ENCODE measurements around the gene ASPRV1. TPM values are rescaled to one million over a fixed set of nuclear protein-coding genes. Genes with fewer than 3 reads are reported as not detected.
"Not testable (repeated sequence)": the region's sequence is repeated elsewhere in the genome, so short reads cannot be mapped to it uniquely, and the experiment has no call there.

The ASPRV1 gene
- total RNA-seq, 1 experiment from 2014 or later, result 0.23 TPM

GRCh38 chr2:69960821-69961220 lies 610 bp downstream of the ASPRV1 start:
- DNase-seq (ENCODE audit: low spot score), result no peak

DNA sequence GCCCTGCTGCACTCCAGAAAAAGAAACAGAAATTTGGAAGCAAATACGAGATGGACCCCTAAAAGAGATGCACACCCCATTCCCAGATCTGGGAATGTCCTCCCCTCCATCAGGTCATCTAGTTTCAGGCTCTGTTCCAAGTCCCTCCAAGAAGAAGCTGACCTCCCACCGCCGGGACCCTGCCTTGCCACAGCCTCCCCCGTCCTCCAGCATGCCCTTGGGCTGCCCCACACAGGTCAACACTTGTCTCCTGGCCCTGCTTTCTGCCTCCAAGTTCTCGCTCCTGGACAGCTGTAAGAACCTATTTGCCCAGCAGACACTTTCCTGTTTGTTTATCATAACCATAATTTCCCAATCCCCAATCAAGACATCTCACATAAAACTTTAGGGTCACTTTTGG lies 2.0 kb downstream of the ASPRV1 start:
- no peak for DNase-seq (ENCODE audit: low spot score)

DNA sequence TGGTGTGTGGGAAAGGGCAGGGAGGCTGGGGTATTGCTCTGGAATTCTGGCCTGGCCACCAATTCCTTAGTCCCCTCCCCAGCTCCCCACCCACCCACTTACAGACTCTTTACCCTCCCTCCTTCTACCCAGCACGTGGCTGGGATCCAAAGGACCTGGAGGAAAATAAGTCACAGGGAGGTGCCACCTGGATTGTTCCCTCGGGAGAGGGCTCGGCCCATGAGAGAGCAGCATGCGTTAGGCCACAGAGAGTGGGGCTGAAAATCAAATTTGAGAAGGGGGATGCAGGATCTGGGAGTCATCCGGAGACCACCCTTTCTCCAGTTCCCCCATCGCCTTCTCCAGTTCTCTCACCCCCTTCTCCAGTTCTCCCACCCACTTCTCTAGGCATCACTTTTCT lies 3.0 kb downstream of the ASPRV1 start:
- DNase-seq (ENCODE audit: low spot score), result no peak

GRCh38 chr2:69957965-69958364 lies 3.5 kb downstream of the ASPRV1 start:
- DNase-seq (ENCODE audit: low spot score), result no peak

DNA sequence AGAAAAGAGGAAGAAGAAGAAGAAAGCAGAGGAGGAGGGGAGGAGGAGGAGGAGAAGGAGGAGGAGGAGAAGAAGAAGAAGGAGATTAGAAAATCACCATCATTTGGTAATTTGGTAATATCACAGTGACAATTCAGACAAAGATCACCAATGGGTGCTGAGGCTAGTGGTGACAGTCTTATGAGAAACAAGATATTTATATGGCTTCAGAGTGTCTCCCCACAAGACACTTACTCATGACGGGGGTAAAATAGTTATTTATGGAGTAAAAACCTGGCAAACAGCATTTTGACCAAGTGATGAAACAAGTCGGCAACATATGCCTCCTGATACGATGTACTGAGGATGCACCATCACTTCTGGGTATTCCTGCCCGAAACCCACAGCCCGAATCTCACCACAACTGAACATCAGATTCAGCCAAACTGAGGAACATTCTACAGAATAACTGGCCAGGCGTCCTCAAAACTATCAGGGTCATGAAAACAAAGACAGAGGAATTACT lies 4.9 kb downstream of the ASPRV1 start:
- DNase-seq (ENCODE audit: low spot score), result no peak

- no peak for DNase-seq (ENCODE audit: low spot score)
Observed at GRCh38 chr2:69955029-69955428, 6.4 kb downstream of the ASPRV1 start.

DNA sequence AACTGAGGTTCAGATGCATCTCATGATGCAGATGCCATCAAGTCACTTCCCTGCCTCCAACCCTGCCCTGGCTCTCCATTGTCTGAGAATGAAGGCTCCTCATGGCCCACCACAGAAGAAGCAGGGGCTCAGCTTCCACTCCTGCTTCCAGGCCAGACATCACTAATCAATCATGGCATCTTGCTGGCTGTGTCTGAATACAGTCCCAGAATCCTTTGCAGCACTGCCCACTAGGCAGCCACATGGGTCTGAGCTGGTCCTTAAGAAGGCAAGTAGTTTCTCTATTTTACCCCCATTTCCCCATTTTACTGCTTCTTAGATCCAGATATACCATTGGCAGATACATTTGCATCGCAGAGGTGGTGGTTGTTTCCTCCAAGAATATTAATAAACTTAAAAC lies 7.3 kb downstream of the ASPRV1 start:
- no peak for DNase-seq (ENCODE audit: low spot score)

DNA sequence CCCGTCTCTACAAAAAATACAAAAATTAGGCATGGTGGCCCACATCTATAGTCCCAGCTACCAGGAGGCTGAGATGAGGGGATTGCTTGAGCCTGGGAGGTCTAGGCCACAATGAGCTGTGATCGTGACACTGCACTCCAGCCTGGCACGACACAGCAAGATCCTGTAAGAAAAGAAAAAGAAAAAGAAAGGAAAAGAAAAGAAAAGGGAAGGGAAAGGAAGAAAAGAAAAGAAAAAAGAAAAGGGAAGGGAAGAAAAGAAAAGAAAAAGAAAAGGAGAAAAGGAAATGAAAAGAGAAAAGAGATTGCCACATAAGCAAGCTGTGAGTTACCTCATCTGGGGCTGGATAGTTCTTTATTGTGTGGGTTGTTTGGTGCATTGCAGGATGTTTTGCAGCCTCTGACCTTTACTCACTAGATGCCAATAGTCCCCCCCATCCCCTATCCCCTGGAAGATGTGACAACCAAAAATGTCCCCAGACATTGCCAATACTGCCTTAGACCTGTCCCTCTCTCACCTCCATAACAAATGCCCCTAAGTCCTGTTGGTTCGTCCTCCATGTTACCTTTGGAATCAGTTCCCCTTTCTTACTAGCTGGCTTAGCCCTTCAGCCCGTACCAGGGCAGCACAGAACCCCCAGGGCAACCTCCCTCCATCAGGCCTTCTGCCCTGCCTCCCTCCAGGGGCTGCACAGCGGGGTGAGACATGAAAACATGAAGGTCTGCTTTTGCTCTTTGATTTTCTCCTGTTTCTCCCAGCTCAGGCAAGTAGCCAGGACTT lies 8.9 kb downstream of the ASPRV1 start:
- no peak for DNase-seq (ENCODE audit: low spot score)

GRCh38 chr2:69950671-69951070 lies 10.8 kb downstream of the ASPRV1 start:
- DNase-seq (ENCODE audit: low spot score), result not testable (repeated sequence)

DNA sequence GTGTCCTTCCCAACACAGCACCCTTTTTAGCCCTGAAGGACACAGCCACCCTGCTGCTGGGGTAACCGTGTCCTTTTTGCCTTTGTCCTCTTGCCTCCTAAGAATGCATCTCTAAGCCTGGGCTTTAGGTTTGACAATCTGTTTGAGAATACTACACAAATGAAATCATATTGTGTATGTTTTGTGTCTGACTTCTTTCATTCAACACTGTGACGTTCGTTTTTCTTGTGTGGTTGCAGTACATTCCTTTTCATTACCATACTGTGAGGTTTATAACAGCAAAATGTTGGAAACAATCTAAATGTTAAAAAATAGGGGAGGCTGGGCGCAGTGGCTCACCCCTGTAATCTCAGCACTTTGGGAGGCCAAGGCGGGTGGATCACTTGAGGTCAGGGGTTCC lies 11.2 kb downstream of the ASPRV1 start:
- no peak for DNase-seq (ENCODE audit: low spot score)

- no peak for DNase-seq (ENCODE audit: low spot score)
Observed at GRCh38 chr2:69948963-69949645, 12.3 kb downstream of the ASPRV1 start.

DNA sequence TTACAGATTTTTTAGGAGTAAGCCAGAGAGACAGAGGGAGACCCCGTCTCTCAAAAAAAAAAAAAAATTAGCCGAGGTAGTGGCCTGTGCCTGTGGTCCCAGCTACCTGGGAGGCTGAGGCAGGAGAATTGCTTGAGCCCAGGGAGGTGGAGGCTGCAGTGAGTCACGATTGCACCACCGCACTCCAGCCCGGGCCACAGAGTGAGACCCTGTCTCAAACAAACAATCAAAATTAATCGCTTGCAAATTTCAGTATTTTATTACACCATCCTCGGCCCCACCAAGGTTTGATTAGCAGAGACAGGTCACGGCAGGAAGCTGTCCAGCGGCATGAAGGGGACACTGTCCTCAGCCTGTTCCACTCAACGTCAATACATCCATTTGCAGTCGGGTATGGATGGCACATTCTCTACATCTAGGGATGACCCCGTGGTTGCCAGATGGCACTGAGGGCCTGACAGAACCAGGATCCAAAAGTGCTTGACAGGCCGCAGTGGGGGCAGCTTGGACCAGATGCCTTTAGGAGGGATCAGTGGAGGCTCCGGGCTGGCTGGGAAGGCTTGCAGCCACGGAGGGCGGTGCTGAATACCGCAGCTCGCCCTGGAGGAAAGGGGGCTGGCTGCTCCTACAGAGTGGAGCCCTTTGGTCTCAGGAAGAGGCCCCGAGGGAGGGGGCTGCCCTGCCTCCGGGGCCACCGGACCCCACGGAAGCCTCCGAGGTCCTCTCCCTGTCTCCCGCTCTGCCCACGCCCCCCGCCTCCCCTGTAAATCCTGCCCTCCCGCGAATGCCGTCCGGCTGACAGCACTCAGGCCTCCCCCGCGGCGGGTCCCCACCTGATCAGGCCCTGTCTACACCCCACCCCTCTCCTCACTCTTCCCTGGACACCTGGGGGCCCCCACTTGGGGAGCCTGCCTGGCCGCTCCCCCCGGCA lies 13.1 kb downstream of the ASPRV1 start:
- no peak for DNase-seq (ENCODE audit: low spot score)

- no peak for DNase-seq (ENCODE audit: low spot score)
Observed at GRCh38 chr2:69947325-69947931, 14.0 kb downstream of the ASPRV1 start.

DNA sequence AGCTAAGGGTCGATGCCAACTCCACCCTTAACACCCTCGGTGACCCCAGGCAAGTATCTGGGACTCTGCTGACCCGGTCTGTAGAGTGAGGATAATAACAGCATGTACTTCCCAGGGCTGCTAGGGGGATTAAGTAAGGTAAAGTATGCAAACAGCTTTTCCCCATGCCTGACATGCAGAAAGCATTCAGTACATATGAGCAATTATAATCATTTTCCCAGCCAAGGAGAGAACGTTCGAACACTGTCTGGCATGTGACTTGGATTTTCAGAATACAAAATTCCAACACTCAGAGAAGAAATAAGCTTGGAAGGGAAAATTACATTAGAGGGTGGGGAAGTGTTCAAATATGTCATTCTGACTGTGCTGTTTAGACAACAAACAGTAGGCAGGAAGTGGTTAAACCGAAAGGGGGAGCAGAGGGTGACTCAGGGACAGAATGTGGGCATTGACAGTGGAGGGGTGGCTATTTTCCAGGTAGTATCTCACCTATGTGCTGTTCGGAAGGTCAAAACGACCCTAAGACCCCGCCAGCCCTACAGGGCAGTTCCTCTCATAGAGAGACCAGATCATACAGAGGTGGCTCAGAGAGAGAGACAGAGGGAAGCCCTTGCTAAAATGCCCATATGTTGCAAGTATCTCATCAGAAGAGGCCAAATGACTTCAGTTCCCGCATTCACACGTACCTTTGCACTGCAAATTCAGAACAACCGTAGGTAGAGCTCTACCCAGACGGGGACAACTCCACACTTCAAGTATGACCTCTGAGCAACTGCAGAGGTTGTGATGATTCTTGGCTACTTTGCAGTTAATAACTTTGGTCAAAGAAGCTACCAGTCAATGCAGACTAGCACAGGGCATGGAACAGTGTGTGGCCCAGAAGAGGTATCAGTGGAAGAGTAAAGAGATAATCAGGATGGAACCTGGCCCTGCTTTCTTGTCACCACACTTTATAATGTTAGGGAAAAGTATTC lies 14.8 kb downstream of the ASPRV1 start:
- peak; percentile 79 for DNase-seq (ENCODE audit: low spot score)

GRCh38 chr2:69945941-69946340 lies 15.5 kb downstream of the ASPRV1 start:
- DNase-seq (ENCODE audit: low spot score), result no peak

GRCh38 chr2:69945441-69945840 lies 16.0 kb downstream of the ASPRV1 start:
- no peak for DNase-seq (ENCODE audit: low spot score)

- DNase-seq (ENCODE audit: low spot score), result no peak
Observed at GRCh38 chr2:69944756-69945155, 16.7 kb downstream of the ASPRV1 start.

GRCh38 chr2:69943843-69944525 lies 17.4 kb downstream of the ASPRV1 start:
- DNase-seq (ENCODE audit: low spot score), result no peak

DNA sequence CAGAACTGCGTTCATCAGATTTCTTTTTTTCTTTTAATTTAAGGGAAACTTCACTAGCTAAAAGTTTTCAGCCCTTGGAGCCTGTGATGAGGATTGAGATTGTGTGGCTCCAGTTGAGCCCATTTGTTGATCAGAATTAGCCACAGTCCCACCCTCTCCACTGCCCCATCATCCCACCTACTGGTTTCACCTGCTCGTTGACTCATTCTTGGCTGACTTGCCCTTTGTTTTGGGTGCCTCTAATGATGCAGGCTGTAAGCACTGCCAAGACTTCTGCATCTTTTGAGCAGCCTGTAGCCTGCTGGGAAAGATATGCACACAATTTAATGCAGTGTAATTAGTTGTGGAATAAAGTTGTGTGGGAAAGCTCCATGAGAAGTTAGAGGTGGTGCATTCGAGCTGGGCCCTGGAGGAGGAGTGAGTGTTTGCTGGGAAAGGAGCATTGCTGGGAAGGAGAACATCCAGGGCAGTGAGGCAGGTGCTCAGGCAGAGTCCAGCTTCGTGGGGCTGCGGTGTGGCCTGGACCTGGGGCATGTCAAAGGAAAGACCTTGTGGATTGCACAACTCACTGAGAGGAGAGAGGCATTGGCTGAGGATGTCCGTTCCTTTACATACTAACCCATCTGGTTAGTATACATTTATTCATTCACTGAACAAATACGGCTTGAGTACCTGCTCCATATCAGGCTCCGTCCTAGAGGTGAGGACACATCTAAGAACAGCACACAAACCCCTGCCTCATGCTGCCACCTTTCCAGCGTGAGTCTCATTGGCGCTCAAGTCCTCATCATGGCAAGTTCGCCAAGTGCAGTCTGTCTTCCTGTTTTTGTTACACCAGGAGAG lies 18.2 kb downstream of the ASPRV1 start:
- no peak for DNase-seq (ENCODE audit: low spot score)

All from H4 (cell line).